ENCODE measurements around the gene ITGA7.
A peak's percentile ranks its signal among the peaks of the same experiment; 100 is the strongest.

ITGA7 gene

GRCh38 chr12:55746913-55747231 is 39.2 kb upstream of the ITGA7 start:
- no peak for DNase-seq (ENCODE audit: extremely low spot score)
- TF ChIP-seq PKNOX1 (IDR thresholded peaks at IDR 0.05) (no peak), NFRKB (IDR thresholded peaks at IDR 0.05) (no peak), FOXA1 (IDR thresholded peaks at IDR 0.05) (no peak), SP1 (IDR thresholded peaks at IDR 0.05) (no peak), FOXK2 (IDR thresholded peaks at IDR 0.05) (no peak), FOXM1 (IDR thresholded peaks at IDR 0.05; ENCODE audit: borderline replicate concordance) (no peak), HDGF (IDR thresholded peaks at IDR 0.05; ENCODE audit: borderline replicate concordance) (no peak), ELF4 (IDR thresholded peaks at IDR 0.05) (no peak), ARNT (IDR thresholded peaks at IDR 0.05) (no peak), CTBP1 (IDR thresholded peaks at IDR 0.05; ENCODE audit: borderline replicate concordance) (no peak), BHLHE40 (IDR thresholded peaks at IDR 0.05; ENCODE audit: borderline replicate concordance) (no peak), ZNF384 (IDR thresholded peaks at IDR 0.05) (no peak)
- ChIA-PET POLR2A (interaction anchor here (1.0 to 2.0 kb wide), 4 partner anchors 8 to 83 kb away, joined by 3 to 4 read pairs (median 3); partner anchors contain the start of genes CD63 and DNAJC14), CTCF (interaction anchor here (0.9 to 4.3 kb wide), 3 partner anchors 8 to 11 kb away, joined by 3 to 19 read pairs (median 3); no protein-coding TSS in a partner anchor)

- ChIA-PET CTCF (interaction anchor here (0.7 to 4.3 kb wide), 3 partner anchors 9 to 17 kb away, joined by 3 to 19 read pairs (median 3); no protein-coding TSS in a partner anchor), POLR2A (interaction anchor here (1.1 to 2.0 kb wide), 3 partner anchors 11 to 83 kb away, joined by 3 to 4 read pairs (median 3); partner anchors contain the start of genes CD63 and DNAJC14)
- TF ChIP-seq NFRKB (IDR thresholded peaks at IDR 0.05) (no peak), ELF4 (IDR thresholded peaks at IDR 0.05) (no peak), TARDBP (IDR thresholded peaks at IDR 0.05) (no peak), HDGF (IDR thresholded peaks at IDR 0.05; ENCODE audit: borderline replicate concordance) (no peak), ARNT (IDR thresholded peaks at IDR 0.05) (no peak), L3MBTL2 (conservative IDR thresholded peaks at IDR 0.05) (no peak), FOXA1 (IDR thresholded peaks at IDR 0.05) (no peak), SUZ12 (IDR thresholded peaks at IDR 0.05) (no peak)
- DNase-seq (ENCODE audit: extremely low spot score): no peak
Measured at GRCh38 chr12:55746174-55746912, 38.6 kb upstream of the ITGA7 start.

- ChIA-PET CTCF (interaction anchor here (0.7 to 4.3 kb wide), 5 partner anchors 8 to 89 kb away, joined by 3 to 19 read pairs (median 3); a partner anchor contains a TSS), POLR2A (interaction anchor here (1.1 to 2.7 kb wide), 4 partner anchors 16 to 182 kb away, joined by 3 to 11 read pairs (median 6); partner anchors contain the start of genes CD63, DNAJC14 and PYM1)
- DNase-seq (ENCODE audit: extremely low spot score): peak; percentile 60
- TF ChIP-seq ZNF384 (IDR thresholded peaks at IDR 0.05) (no peak), ELF4 (IDR thresholded peaks at IDR 0.05) (no peak), HDGF (IDR thresholded peaks at IDR 0.05; ENCODE audit: borderline replicate concordance) (no peak), TARDBP (IDR thresholded peaks at IDR 0.05) (no peak), BHLHE40 (IDR thresholded peaks at IDR 0.05; ENCODE audit: borderline replicate concordance) (no peak), L3MBTL2 (conservative IDR thresholded peaks at IDR 0.05) (no peak), NFRKB (IDR thresholded peaks at IDR 0.05) (no peak), LEF1 (IDR thresholded peaks at IDR 0.05; ENCODE audit: borderline replicate concordance) (no peak), ARNT (IDR thresholded peaks at IDR 0.05) (no peak), FOXA1 (IDR thresholded peaks at IDR 0.05) (no peak), SUZ12 (IDR thresholded peaks at IDR 0.05) (no peak), CTBP1 (IDR thresholded peaks at IDR 0.05; ENCODE audit: borderline replicate concordance) (no peak), PKNOX1 (IDR thresholded peaks at IDR 0.05) (no peak), SP1 (IDR thresholded peaks at IDR 0.05) (no peak), FOXK2 (IDR thresholded peaks at IDR 0.05) (no peak), FOXM1 (IDR thresholded peaks at IDR 0.05; ENCODE audit: borderline replicate concordance) (no peak)
Measured at GRCh38 chr12:55745361-55746173, 37.9 kb upstream of the ITGA7 start.

- CTCF ChIA-PET: interaction anchor here (0.5 to 1.3 kb wide), 6 partner anchors 8 to 251 kb away, joined by 3 to 4 read pairs (median 3); a partner anchor contains a TSS
- POLR2A ChIA-PET: interaction anchor here (0.6 to 2.7 kb wide), 7 partner anchors 15 to 183 kb away, joined by 3 to 11 read pairs (median 4); partner anchors contain the start of genes CD63, DNAJC14, ITGA7 and ORMDL2
- no peak for DNase-seq (ENCODE audit: extremely low spot score)
- TF ChIP-seq SUZ12 (IDR thresholded peaks at IDR 0.05) (no peak), L3MBTL2 (conservative IDR thresholded peaks at IDR 0.05) (peak; percentile 65)
Measured at GRCh38 chr12:55744340-55745030, 36.8 kb upstream of the ITGA7 start.

GRCh38 chr12:55743406-55744339 is 36.0 kb upstream of the ITGA7 start:
- POLR2A ChIA-PET: interaction anchor here (0.6 to 2.7 kb wide), 10 partner anchors 14 to 86 kb away, joined by 3 to 15 read pairs (median 6); partner anchors contain the start of genes CD63, DNAJC14, ITGA7 and ORMDL2
- CTCF ChIA-PET: interaction anchor here (0.5 to 1.3 kb wide), 5 partner anchors 9 to 252 kb away, joined by 3 to 4 read pairs (median 3); a partner anchor contains a TSS
- TF ChIP-seq BHLHE40 (IDR thresholded peaks at IDR 0.05; ENCODE audit: borderline replicate concordance) (no peak), SP1 (IDR thresholded peaks at IDR 0.05) (no peak)
- peak; percentile 55 for DNase-seq (ENCODE audit: extremely low spot score)

All from HEK293T (cell line).